GM12874 (cell line): ENCODE measurements around the gene SNRNP25.

ENCODE experiments used
- CTCF ChIP-seq: IDR thresholded peaks from 2 replicates; pipeline ENCODE4 v1.5.1; 2011; ENCODE audit warnings: low read depth, mild to moderate bottlenecking, control low read depth, low read length, moderate library complexity; ENCODE audit not compliant: insufficient read depth

The SNRNP25 gene

DNA sequence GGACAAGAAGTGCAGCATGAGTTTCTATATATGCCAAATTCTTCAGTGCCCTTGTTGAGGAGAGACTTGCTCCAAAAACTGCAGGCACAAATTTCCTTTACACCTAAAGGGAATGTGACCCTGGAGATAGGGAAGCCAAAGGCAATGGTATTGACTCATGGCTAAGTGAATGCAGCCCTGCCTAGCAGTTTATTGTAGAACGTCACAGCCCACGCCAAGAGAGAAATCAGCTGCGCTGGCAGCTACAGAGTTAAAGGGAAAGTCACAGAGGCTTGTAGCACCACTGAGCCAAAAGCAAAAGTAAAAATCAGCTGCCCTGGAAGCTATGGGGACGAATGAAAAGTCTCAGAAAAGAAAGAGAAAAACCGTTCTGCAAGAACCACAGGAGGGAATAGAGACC is 10.3 kb upstream of the SNRNP25 start:
- no peak for TF ChIP-seq CTCF

- TF ChIP-seq CTCF = no peak
These were observed 9.0 kb upstream of the SNRNP25 start for GRCh38 chr16:44655-45054.

DNA sequence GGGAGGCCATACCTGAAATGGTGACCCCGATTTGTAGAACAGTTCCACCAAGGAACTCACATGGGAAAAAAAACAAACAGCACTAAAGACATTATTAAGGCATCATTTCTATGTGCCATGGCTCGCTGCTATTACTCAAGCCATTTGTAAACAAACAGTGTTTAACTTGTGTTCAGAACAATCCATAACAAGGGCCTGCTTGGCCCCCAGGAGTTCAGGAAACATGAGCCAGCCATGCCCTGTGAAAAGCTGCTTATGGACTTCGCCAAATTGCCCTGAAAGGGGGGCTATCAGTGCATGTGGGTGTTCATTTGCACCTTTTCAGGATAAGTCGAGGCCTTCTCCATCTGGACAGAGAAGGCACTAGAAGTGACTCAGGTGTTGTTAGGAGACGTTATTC is 8.2 kb upstream of the SNRNP25 start:
- TF ChIP-seq CTCF = no peak

DNA sequence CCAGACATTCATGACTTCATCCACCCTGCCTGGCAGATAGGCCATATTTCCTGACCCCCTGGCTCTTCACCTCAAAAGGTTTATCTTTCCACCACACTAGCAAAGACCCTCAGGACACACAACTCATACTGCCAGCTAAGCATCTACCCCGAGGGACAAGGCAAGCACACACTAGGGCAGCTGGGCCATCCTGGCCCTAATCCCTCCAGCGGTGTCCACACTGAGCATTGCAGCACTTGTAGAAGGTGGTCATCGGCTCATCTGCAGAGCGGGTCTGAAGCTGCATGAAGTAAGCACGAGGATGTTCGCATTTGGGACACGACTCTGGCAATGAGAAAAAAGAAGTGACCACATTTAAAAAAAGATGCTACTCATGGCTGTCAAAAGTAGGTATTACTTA is 6.4 kb upstream of the SNRNP25 start:
- TF ChIP-seq CTCF = no peak

DNA sequence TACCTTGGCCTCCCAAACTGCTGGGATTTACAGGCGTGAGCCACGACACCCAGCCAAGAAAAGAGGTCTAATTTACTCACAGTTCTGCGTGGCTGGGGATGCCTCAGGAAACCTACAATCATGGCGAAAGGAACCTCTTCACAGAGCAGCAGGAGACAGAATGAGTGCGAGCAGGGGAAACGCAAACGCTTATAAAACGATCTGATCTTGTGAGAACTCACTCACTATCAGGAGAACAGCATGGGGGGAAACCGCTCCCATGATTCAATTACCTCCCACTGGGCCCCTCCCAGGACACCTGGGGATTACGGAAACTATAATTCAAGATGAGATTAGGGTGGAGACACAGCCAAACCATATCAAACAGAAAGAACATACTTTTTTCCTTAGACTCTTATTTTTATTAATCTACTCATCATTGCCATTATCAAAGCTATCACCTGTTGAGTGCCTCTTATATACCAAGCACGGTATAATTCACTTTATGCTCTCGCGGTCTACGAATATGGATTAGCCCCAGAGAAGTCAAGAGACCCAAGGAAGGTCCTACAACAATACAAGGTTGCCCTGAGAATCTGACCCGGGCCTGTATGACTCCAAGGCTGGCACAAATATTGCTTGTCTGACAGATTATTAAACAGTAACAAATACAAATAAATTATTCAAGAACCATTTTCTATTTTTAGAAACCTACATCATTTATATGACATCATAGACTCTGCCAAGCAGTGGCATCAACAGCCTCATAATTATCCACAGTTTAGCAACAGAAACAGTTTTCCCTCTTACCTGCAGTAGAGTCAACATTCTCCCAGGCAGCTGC is 2.6 kb upstream of the SNRNP25 start:
- no peak for TF ChIP-seq CTCF

GRCh38 chr16:54237-54581 is 581 bp downstream of the SNRNP25 start:
- TF ChIP-seq CTCF = no peak

DNA sequence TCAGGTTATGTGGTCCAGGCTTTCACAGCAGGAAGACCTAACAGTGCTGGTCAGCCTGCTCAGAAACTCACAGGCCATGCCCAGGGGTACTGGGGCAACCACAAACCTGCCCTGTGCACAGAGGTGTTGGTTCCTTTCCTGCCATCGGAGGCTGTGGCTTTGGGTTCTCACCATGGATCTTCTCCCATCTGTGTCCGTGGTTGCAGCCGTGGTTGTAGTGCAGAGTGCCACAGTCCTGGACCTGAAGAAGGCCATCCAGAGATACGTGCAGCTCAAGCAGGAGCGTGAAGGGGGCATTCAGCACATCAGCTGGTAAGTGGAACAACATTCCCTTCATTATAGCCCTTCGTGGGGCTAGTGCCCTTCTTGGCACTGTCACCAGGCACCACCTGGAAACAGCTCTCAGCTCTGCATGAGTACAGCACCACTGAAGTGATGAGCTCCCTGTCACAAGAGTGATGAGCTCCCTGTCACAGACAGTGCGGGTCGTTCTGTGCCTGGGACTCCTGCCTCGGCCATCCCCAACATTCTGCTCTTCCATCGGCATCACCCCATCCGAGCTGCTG is 2.0 kb downstream of the SNRNP25 start:
- TF ChIP-seq CTCF = no peak
